GM21619 (cell line): ENCODE data around the gene HDC.

Experiments
- ATAC-seq: cut with Tn5 transposase; IDR thresholded peaks from one replicate; pipeline ENCODE4 v1.9.1; 2021; ENCODE audit not compliant: unreplicated experiment

The HDC gene, protein sequence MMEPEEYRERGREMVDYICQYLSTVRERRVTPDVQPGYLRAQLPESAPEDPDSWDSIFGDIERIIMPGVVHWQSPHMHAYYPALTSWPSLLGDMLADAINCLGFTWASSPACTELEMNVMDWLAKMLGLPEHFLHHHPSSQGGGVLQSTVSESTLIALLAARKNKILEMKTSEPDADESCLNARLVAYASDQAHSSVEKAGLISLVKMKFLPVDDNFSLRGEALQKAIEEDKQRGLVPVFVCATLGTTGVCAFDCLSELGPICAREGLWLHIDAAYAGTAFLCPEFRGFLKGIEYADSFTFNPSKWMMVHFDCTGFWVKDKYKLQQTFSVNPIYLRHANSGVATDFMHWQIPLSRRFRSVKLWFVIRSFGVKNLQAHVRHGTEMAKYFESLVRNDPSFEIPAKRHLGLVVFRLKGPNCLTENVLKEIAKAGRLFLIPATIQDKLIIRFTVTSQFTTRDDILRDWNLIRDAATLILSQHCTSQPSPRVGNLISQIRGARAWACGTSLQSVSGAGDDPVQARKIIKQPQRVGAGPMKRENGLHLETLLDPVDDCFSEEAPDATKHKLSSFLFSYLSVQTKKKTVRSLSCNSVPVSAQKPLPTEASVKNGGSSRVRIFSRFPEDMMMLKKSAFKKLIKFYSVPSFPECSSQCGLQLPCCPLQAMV

DNA sequence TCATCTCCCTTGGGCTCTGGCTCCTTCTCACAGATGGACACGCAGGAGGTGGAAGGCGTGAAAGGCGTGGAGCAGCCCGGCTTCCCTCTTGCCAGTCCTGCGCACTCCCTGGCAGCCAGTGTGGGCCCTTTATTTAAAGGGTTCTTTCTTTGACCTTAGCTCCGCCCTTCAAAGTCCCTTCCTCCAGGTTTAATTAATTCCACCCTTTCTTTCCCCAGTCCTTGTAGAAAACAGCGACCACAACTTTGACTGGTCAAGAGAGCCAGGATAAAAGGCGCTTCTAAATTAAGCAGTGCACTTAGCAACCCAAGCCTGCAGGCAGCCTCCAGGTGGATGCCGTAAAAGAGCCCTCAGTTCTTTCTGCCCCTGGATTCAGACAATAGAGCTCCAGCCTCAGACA lies at the start of gene HDC:
TSS of gene HDC (minus strand) at position 107 of the 400 bp plus-strand sequence. CDS start at position 4, 103 bp downstream.
- ATAC-seq = no peak

DNA sequence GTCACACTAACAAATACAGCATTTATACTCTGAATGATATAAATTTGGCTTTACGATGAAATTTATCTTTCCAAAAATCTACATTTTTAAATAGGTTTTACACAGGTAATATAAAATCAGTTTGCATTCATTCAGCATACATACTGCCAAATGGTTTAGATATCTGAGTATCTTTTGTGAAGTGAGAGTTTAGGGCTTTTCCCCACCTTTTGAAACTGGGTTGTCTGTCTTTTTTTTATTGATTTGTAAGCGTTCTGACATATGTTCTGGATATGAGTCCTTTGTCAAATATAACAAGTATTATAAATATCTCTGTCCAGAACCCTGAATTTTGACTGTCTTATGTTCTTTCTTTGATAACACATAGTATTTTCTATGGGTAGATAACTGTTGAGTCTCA lies 47.1 kb upstream of the HDC start:
- ATAC-seq = no peak

DNA sequence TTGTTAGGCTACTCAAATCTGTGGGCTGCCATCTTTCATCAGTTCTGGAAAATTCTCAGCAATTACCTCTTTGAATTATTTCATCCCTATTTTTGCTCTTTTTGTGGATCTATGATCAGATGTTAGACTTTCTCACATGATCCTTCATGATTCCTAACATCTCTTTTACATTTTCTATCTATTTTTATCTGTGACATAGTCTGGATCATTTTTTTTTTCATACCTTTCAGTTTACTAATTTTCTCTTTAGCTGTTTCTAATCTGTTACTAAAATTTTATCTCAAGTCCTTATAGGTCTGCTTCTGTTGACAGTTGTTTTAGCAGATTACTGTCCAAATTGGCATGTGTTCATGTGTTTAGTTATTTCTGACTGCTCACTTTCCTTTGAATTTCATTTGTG lies 42.3 kb upstream of the HDC start:
- ATAC-seq = no peak

DNA sequence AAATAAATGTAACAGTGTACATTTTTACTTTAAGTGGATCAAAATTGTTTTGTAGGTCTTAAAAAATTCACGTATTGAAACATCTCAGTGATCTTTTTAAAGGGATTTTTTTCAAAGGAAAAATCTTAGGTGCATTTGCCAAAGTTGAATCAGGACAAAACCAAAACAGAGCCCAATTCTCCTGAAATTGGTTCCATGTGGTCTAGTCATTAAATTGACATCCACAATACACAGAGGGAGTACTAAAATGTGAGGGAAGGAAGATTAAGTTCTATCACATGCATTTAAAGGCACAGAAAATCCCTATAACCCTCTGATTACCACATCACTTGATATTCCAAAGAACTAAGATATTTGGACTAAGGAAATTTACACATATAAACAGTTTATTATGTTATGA lies 39.3 kb upstream of the HDC start:
- ATAC-seq = no peak

DNA sequence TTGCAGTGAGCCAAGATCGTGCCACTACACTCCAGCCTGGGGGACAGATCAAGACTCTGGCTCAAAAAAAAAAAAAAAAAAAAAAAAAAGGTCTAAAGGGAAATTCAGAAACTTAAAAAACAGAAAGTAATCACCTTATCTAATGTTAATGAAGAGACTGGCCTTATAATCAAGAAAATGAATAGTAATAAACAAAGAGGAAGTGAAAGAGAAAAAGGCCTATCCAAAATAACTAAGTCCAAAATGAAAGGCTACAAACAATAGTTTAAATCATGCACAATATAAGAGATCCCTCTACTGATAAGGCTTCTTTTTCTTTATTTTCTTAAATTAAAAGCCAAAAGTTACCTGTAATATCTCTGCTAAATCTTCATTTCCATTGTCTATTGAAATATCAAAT lies 37.1 kb upstream of the HDC start:
- ATAC-seq = no peak

DNA sequence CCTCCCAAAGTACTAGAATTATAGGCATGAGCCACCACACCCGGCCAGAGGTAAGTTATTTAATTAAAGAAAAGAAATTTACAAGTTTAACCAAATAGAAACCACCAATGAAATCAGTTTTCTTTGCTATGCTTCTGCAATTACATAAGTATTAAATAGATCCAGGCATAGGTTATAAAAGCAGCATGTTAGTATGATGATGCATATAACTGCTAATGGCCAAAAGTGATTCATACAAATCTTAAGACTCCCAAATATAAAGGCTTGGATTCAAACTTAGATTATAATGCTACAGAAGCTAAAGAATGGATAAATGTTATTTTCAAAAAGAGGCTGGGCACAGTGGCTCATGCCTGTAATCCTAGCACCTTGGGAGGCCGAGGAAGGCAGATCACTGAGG lies 32.8 kb upstream of the HDC start:
- ATAC-seq = no peak

DNA sequence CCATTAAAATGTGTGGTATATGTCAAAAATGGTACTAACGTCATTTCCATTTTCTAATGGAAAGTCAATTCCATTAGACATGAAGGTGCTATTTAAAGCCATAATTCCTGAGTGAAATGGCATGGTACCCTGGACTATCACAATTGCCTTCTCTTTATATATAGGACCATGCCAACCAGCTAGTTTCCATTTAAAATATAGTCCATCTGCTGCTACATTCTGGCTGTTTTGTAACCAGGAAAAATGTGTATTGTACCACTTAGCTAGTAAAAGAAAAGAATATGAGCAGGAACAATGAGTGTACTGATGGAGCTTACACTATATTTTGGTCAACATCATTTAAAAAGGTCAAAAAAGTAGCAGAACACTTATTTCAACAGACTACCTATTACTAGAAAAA lies 30.4 kb upstream of the HDC start:
- ATAC-seq = no peak

DNA sequence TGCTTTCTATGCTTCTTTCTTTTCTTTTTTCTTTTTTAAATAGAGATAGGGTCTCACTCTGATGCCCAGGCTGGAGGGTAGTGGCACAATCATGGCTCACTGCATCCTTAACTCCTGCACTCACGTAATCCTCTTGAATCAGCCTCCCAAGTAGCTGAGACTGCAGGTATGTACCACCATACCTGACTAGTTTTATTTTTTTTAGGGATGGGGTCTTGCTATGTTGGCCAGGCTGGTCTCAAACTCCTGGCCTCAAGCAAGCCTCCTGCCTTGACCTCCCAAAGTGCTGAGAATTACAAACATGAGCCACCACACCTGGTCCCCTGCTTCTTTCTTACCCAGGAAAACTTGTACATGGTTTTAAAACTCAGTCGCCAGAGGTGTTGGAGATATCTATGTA lies 24.2 kb upstream of the HDC start:
- no peak for ATAC-seq

DNA sequence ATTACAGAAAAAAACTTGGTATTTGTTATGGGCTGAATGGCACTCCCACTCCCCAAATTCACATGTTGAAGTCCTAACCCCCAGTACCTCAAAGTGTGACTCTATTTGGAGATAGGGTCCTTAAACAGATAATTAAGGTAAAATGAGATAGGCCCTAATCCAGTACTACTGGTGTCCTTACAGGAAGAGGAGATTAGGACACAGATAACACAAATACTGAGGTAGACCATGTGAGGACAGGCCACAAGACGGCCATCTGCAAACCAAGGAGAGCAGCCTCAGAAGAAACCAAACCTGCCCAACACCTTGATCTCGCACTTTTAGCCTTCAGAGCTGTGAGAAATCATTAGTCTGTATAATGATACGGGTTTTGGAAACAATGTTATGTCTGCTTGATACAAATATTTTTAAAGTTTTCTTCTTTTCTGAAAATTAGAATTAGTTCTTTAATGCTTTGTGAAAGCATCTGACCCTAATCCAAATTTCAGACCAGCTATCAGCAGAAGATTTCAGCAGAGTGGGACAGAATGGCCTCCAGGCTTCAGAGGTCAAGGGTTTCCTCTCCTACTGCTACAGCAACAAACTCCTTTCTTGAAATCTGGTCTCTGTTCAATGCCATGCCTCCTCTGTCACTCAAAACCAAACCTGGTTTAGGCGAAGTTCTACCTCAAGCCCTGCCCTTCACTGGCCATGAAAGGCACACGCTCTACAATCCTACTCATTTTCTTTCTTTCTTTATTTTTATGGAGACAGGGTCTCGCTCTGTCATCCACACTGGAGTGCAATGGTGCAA lies 22.0 kb upstream of the HDC start:
- ATAC-seq = no peak

DNA sequence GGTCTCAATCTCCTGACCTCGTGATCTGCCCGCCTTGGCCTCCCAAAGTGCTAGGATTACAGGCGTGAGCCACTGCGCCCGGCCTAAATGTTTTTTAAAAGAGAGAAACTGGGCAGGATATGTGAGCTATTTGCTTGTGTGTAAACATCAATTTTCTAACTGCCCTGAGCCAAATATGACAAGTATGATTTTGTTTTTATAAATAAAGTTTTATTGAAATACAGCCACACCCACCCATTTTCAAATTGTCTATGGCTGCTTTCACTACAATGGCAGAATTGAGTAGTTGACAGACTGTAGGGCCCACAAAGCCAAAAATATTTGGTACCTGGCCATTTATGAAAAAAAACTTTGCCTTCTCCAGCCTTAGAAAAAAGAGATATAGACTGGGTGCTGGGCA lies 15.9 kb upstream of the HDC start:
- ATAC-seq = no peak

DNA sequence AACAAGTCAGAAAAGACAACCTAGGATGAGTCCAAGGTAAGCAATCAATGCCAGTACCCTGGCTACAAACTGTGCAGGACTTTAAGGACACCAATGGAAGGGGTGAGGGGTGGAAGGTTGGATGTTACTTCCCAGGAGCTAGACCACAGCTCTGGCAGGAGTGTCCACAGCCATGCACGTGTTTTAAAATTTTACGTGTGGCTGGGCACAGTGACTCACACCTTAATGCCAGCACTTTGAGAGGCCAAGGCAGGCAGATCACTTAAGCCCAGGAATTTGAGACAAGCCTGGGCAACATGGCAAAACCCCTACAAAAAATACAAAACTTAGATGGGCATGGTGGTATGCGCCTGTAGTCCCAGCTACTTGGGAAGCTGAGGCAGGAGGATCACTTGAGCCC lies 14.7 kb upstream of the HDC start:
- no peak for ATAC-seq

DNA sequence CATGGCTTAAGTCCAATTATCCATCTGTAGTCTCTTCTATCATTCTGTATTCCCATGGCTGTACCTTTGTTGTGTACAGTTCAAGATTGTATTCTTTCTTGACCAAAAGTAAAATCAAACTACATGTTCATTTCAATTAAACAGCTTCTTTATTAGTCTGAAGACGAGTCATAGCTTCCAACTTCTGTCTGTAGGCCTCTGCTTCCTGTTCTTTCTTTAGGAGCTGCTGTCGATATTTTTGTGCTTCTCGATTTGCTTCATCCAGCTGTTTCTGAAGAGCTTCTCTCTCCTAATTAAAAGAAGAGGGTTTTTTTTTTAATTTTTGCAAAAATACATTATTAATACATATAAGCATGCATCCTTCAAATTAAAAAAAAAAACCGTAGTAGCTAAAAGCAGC lies 13.0 kb upstream of the HDC start:
- no peak for ATAC-seq

DNA sequence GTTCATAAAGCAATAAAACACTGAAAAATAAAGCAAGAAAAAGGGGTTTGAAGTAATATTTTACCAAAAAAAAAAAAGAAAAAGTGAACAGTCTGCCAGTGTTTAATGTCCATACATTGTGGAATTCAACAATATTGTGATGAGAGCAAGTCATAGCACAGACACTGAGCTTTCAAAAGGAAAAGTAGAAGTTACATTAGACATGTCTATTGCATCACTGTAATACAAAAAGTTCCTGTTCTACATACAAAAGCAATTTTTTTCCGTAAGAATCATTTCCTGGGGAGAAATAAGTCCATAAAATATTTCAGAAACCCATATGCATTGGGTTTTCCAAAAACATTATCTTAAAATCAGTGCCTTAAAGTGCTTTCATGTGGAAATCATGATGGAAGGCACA lies 11.8 kb upstream of the HDC start:
- ATAC-seq = no peak

DNA sequence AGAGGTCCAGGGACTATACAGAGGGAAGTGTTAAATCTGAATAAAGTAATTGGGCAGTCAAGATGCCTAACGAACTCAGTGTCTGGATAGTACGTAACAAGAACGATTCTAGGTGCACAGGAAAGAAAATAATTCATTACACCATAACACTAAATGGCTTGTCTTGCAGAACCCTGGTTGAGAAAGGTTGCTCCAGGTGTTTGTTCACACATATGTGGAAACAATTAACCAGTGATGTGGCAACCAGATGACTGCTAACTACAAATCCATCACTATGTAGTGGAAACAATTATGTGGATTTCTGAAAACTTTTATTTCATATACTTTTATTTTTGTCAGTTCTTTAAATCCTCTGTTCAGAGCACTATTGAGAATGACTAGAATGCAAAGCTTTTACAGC lies 10.4 kb upstream of the HDC start:
- ATAC-seq = no peak

DNA sequence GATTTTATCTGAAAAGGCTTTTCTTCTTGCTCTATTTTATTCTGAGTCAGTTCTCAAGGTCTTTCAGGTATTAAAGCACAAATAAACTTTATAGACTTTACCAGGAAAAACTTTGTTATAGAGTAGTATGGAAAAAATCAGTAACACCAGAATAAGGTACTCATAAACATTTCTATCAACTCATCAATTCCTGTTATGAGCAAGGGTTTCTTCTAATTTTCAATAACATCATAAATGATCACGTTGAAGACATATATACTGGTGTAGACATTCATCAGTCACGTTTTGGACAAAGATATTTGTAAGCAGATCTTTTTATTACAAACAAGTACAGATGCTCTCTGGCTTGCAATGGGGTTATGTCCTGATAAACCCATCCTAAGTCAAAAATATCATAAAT lies 9.6 kb upstream of the HDC start:
- ATAC-seq = no peak

DNA sequence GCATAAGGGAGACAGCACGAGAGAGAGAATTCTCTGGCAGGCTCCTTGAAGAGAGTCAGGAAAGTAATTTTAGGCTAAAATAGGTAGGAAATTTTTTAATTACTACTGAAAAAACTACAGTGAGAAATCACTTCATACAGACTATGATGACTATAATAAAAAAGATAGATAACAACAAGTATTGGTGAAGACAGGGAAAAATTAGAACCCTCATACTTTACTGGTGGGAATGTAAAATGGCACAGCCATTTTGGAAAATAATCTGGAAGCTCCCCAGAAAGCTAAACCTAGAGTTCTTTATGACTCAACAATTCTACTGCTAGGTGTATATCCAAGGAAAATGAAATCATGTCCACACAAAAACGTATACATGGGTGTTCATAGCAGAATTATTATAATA lies 2.1 kb upstream of the HDC start:
- ATAC-seq = no peak

DNA sequence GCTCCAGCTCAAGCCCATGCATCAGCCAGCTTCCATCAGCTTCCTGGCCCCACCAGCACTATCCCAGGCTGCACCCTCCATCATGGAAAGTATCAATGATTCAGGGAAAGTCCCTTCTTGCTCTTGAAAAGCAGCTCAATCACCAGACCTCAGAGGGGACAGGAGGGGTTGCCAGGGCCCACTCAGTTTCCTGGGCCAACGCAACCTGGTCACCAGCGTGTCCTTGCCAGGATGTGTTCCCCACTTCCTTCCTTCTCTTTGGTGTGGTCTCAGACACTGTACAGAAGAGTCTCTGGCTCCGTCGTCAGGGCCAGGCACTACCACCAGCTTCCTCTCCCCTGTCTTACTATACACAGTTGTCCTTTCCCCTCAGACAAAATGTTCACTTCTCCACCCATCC lies 3.0 kb downstream of the HDC start:
- no peak for ATAC-seq

DNA sequence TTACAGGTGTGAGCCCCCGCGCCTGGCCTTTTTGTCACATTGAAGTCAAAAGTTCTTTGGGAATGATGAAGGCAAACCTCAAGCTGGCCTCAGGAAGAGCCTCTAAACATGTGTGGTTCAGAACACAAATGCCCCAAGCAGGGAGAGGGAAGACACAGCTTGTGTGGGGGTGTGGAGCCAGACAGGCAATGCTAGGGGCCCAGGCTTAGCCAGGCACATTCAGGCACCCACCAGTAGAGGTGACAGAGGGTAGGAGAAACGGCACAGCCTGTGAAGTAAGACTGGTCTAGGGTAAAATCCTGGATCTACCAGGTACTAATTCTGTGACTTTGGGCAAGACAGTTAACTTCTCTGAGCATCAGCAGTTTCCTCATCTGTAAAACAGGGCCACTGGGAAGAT lies 3.5 kb downstream of the HDC start:
- no peak for ATAC-seq

DNA sequence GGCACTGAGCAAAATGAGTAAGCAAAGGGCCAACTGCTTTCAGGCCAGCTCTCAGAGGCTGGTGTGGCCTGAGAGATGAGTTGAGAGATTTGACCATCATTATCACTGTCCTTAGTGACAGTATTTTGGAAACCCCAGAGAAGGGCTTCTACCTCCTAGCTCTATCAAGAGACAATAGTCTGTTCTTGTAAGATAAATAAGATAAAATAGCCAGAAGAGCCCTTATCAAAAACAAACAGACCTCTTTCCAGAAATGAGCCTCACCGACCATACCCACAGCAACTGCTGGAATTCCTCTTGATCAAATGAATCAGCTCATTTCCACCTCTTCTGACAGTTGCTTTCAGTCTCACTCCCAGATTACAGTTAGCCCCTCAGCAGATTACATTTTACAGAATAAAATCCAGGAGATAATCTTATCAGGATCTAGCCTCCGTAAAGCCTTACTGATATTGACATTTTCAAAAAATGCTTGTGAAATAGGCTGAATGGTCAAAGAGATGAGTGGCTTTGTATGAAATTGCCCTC lies 4.5 kb downstream of the HDC start:
- peak; percentile 39 for ATAC-seq

DNA sequence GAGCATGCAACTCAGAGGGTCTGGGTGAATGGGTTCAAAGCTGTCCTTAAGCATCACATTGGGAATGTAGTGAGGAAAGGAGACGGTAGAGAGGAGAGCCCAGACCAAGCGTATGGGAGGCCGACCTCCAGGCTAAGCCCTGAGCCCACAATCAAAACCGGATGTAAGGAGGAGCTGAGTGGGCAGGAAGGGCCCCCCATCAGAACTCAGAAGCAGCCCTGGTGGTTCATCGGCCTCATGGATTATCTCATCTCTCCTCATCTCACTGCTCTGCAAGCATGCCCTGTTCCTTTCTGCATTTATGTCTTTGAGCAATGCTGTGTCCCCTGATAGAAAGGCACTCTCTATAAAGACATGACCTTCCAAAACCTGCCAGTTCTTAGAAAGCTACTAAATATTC lies 6.2 kb downstream of the HDC start:
- ATAC-seq = no peak

DNA sequence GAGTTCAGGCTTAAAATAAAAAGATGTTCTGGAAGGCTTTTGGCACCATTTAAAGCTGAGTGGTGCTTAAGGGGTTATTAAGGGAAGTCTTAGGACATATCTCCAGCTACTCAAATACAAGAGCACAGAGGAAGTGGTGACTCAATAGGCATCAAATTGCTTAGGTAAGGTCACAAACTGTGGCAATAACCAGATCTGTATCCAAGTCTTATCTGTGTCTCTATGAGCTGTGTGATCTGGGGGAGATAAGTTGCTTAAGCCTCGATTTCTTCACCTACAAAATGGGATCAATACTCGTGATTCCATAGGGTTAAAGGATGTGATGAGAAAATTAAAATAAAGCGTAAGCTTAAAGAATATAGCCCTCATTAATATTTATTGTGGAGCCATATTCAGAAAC lies 7.6 kb downstream of the HDC start:
- ATAC-seq = no peak

DNA sequence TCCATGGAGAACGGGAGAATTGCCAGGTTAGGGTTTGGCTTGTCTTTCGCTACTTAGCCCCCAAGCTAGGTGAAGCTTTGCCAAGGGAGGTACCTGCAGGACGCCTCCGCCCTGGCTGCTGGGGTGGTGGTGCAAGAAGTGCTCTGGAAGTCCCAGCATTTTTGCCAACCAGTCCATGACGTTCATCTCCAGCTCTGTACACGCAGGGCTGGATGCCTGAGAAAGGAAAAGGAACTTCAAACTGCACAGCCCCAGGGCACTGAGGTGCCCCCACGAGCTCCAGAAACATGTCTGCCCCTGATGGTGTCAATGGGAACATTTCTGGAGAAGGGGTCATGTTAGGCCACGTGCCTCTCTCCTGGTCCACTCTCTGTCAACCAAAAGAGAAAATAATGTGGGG lies 8.2 kb downstream of the HDC start:
- no peak for ATAC-seq
